ENCODE measurements around the gene TRAPPC10.
"Not testable (repeated sequence)": the region's sequence is repeated elsewhere in the genome, so short reads cannot be mapped to it uniquely, and the experiment has no call there.

The TRAPPC10 gene

DNA sequence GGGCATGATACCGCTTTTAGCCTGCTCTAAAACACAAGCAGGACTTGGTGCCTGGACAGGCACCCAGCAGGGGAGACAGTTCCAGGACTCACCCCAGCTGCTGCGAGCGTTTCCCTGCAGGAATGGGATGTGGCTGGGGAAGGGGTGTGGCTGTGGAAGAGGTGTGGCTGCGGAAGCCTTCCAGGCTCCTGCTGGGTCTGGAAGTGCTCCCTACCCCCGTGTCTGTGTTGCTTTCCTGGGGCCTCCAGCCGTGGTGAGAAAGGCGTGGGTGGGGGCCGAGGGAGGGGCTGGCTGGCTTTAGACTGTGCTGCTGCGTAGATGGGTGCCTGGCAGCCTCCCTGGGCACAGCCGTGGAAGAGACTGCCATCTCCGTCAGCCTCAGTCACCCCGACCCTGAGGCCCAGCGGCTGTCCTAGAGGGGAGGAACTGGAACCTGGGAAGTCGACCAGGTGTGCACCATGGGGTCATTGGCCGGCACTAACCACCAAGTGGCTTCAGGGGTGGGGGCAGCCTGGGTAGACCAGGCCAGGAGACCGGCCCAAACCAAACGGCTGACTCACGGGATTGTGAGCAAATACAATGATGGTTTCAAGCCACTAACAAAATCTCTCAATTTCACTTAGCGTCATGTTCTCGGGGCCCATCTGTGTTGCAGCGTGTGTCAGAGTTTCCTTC is 141.2 kb downstream of the TRAPPC10 start:
- not testable (repeated sequence) for DNase-seq

DNA sequence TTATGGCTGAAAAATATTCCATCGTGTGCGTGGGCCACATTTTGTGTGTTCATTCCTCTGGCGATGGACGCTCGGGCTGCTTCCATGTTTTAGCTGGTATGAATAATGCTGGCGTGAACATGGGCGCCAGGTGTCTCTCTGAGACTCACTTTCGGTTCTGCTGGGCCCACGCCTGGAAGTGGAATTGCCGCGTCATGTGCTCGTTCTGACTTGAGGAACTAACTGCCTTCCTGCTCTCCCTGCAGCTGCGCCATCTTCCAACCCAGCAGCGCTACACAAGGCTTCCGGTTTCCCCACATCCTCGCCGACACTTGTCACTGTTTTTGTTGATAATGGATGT is 141.8 kb downstream of the TRAPPC10 start:
- peak; percentile 65 for DNase-seq

DNA sequence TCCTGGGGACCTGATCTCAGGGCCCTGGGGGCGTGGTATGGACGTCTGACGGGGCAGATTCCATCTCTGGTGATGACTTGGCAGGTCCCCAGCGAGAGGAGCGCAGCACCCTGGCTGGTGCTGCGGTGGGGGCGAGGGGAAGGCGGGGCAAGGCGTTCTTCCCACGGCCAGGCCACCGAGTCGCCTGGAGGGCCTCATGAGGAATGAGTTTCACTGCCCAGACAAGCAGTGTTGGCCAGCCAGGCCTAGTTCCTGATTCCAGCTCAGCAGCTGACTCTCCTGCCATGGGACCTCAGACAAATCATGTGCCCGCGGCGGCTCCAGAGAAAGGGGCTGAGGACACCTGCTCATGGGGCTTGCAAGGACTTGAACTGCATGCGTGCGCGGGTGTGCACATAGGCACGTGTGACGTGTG is 142.7 kb downstream of the TRAPPC10 start:
- not testable (repeated sequence) for DNase-seq

DNA sequence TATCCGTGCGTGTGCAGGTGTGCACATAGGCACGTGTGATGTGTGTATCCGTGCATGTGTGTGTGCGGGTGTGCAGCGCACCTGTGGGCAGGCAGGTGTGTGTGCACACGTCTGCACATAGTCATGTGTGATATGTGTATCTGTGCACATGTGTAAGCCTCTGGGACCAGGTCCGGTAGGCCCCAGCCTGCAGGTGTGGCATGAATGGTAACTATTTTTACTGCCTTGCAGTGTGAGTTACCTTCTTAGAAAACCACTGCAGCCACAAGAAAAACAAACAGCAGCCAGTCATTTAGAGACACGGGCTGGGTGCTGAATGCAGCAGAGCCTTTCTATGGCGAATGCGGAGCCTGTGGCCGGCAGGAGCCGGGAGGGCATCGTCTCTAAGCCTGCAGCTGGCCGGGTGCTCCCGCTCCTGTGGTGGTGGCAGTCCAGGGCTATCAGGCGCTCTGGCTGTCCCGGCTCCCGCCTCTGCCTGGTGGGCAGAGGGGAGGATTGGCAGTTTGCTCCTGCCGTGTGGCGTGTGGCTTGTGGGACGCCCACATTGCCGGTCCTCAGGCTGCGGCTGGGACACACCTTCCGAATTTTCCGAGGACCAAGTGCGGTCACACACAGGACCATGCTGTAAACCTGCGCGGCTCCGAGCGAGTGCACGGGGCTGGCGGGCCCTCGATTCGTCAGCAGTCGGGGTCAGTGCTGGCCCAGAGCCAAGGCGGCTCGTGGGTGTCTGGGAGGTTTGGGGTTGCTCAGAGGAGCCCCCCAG is 143.3 kb downstream of the TRAPPC10 start:
- not testable (repeated sequence) for DNase-seq

DNA sequence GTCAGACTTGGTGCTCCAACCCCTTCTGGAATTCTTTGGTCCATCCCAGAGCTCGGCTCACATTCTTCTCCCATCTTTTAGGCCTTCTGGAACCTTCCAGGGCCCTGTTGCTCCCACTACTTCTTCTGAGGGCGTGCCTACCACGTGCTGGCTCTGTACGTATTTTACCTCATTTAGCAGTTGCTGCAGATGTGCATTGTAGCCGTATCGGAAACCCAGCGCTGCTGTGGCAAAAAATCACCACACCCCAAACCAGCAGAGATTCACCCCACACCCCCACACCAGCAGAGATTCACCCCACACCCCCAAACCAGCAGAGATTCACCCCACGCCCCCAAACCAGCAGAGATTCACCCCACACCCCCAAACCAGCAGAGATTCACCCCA is 143.9 kb downstream of the TRAPPC10 start:
- DNase-seq = not testable (repeated sequence)

All from stimulated activated CD8-positive, alpha-beta memory T cell treated with anti-CD3 and anti-CD28 coated beads, Interleukin-4, amount 100 ng/mL, for 48 hours (primary cell).